Endodermal cell (in vitro differentiated cells): Measurements from ENCODE around the gene SAMD9L. TPM values are rescaled to one million over a fixed set of nuclear protein-coding genes. Genes with fewer than 3 reads are reported as not detected.

Experiments used
- DNase-seq: peaks from one replicate; pipeline ENCODE4 v3.0.0-alpha.2; 2017
- H3K27ac ChIP-seq: 2 replicates; pipeline ENCODE4 v1.5.1; 2013; ENCODE audit warnings: mild to moderate bottlenecking, low read depth, low read length, moderate library complexity
- H3K27me3 ChIP-seq: 2 replicates; pipeline ENCODE4 v1.6.1; 2013; ENCODE audit warnings: mild to moderate bottlenecking, low read length, moderate library complexity; ENCODE audit not compliant: insufficient read depth, control insufficient read depth, poor library complexity, severe bottlenecking
- H3K36me3 ChIP-seq: 2 replicates; pipeline ENCODE4 v1.7.0; 2013; ENCODE audit warnings: mild to moderate bottlenecking, low read length, moderate library complexity; ENCODE audit not compliant: control insufficient read depth, insufficient read depth
- H3K4me1 ChIP-seq: one replicate; pipeline ENCODE4 v1.7.0; 2013; ENCODE audit warnings: low read length; ENCODE audit not compliant: control insufficient read depth, insufficient read depth
- H3K4me3 ChIP-seq: 2 replicates; pipeline ENCODE4 v1.5.1; 2013; ENCODE audit warnings: mild to moderate bottlenecking, low read length, moderate library complexity
- H3K9ac ChIP-seq: 2 replicates; pipeline ENCODE4 v1.6.1; 2013; ENCODE audit warnings: mild to moderate bottlenecking, low read length, moderate library complexity; ENCODE audit not compliant: poor library complexity, severe bottlenecking; ENCODE audit errors: extremely low read depth
- H3K9me3 ChIP-seq: 2 replicates; pipeline ENCODE4 v1.6.1; 2013; ENCODE audit warnings: mild to moderate bottlenecking, low read length, moderate library complexity; ENCODE audit not compliant: control insufficient read depth
- H3K27ac Mint-ChIP-seq: 2 replicates; pipeline ENCODE4 v1.8.0; 2020; ENCODE audit warnings: mixed read lengths
- H3K27me3 Mint-ChIP-seq: 2 replicates; pipeline ENCODE4 v1.8.0; 2021; ENCODE audit warnings: mild to moderate bottlenecking, mixed read lengths; ENCODE audit not compliant: insufficient read depth
- H3K36me3 Mint-ChIP-seq: 2 replicates; pipeline ENCODE4 v1.8.0; 2020; ENCODE audit warnings: low read depth, mixed read lengths
- H3K4me1 Mint-ChIP-seq: 2 replicates; pipeline ENCODE4 v1.8.0; 2020; ENCODE audit warnings: mixed read lengths
- H3K4me3 Mint-ChIP-seq: 2 replicates; pipeline ENCODE4 v1.8.0; 2020; ENCODE audit warnings: mild to moderate bottlenecking, moderate library complexity, mixed read lengths
- H3K9me3 Mint-ChIP-seq: 2 replicates; pipeline ENCODE4 v1.8.0; 2020; ENCODE audit warnings: mild to moderate bottlenecking, mixed read lengths
- CTCF ChIP-seq: fragments of 200-600 bp; sonication (generic); conservative IDR thresholded peaks from 2 replicates; pipeline ENCODE4 v1.5.0; 2021; ENCODE audit warnings: antibody characterized with exemption, mild to moderate bottlenecking
- WGBS, 2 experiments: methylation state at CpG; one replicate each; pipeline versions ENCODE4 v1.1.5 to v1.1.7; 2013; ENCODE audit warnings: missing lambda C conversion rate in 2 of 2, mixed read lengths in 1 of 2; ENCODE audit not compliant: insufficient coverage in 1 of 2, insufficient read length in 1 of 2; 5-methylcytosine and 5-hydroxymethylcytosine counted together
- total RNA-seq, 2 donors: library from RNA; stranded (reverse); fragmentation: NEBNext Ultra II Directional in 1 of 2; extraction: Animal tissue kit (Norgen Biotek cat#: 25700) in 1 of 2; gene quantifications; 2 replicates in 1 of 2; 3 replicates in 1 of 2; pipeline ENCODE4 v1.2.1, GENCODE V29; 2021

The SAMD9L gene
- total RNA-seq, 2 donors from 2014 or later, result not detected

DNA sequence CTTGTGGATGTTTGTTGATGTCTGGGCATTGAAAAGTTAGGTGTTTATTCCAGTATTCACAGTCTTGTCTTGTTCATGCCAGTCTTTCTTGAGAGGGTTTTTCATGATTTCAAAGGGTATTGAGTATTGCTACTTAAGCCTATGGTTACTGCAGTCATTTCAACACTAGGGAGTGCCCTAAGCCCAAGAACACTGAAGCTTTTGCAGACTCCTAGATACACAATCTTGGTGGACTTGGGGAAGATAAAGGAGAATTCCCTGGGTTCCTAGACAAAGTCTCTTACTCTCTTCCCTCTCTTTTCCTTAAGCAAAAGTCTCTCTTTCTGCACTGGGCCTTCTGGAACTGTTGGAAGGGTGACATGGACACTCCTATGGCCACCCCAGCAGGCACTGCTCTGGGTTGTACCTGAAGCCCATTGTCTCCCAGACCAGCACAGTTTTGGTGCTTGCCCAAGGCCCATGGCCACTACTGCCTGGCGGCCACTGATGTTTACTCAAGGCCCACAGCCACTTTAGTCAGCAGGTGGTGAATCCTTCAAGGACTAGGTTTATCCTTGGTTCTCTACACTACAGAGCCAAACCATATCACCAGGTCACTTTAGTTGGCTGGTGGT lies 55.3 kb downstream of the SAMD9L start:
- Mint-ChIP-seq H3K36me3 (no peaks in the 10 kb centered on the region), H3K9me3 (no peaks in the 10 kb centered on the region), H3K4me1 (peaks cover 7% of the 10 kb centered on the region), H3K4me3 (no peak overlapping the region), H3K27ac (no peak overlapping the region), H3K27me3 (peaks cover 51% of the 10 kb centered on the region)
- Histone ChIP-seq H3K4me1 (peaks cover 5% of the 10 kb centered on the region), H3K27me3 (peaks cover 55% of the 10 kb centered on the region), H3K27ac (no peak overlapping the region), H3K9ac (no peak overlapping the region), H3K36me3 (no peaks in the 10 kb centered on the region), H3K9me3 (no peaks in the 10 kb centered on the region), H3K4me3 (no peak overlapping the region)
- peak; percentile 82 for TF ChIP-seq CTCF
- peak; percentile 61 for DNase-seq
- 77 to 100% methylated on average over 1 of the region's 1 CpG for WGBS, 2 experiments

Other genes starting within 250 kb of the SAMD9L start
- not detected for gene SAMD9, start 30.4 kb downstream of the SAMD9L start, total RNA-seq
- gene HEPACAM2, start 78.1 kb upstream of the SAMD9L start, total RNA-seq, result not detected
- gene VPS50, start 84.0 kb upstream of the SAMD9L start, total RNA-seq, result 10 to 100 TPM; 13.3 to 14.9 TPM